Measurements from ENCODE around the gene ARPC1B.
"Not testable (repeated sequence)": the region's sequence is repeated elsewhere in the genome, so short reads cannot be mapped to it uniquely, and the experiment has no call there.

ARPC1B gene

GRCh38 chr7:99374111-99375064 lies at the start of gene ARPC1B:
Gene ARPC1B, plus strand, starts transcription at chr7:99374730. Its CDS starts 10,985 bp downstream, at chr7:99385715.
- DNase-seq (ENCODE audit: low read depth), result no peak

GRCh38 chr7:99325001-99325493 lies 49.5 kb upstream of the ARPC1B start:
- DNase-seq (ENCODE audit: low read depth), result no peak

DNA sequence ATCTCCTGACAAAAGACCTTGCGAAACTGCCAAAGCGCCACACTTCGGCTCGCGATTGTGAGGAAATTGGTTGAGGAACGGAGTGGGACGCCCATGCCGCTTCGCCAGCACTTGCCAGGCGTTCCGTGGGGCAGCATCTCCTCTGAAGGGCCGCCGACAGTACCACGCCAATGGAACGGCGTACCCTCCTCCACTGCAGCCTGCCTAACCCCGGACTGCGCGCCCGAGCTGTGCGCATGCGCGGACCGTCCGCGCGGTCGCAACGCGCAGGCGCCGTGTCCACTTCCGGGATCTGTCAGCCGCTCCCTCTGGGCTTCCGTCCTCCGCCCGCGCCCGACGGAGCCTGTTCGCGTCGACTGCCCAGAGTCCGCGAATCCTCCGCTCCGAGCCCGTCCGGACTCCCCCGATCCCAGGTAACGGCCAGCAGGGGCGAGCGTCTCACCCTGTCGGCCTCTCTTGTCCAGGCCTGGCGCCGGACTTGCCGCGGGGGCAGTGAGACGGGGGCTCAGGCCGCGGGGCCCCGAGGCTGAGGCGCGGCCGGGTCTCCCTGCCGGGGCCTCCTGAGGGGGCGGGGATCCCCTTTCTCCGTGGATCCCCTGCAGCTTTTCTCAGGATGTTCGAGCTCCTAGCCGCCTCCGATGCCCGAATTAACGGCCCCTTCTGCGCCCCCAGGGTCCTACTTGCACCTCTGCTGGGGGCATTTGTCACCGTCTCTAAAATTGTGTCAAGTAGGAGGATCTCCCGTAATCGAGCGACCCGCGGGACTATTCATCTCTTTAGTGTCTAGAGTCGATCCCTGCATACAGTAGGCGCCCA lies 48.7 kb upstream of the ARPC1B start, which contains the start of gene ARPC1A:
Gene ARPC1A, plus strand, starts transcription at position 307 of the 816 bp plus-strand sequence. CDS start 7,456 bp downstream, outside the sequence.
- peak; percentile 63 for DNase-seq (ENCODE audit: low read depth)

GRCh38 chr7:99326408-99326782 lies 48.1 kb upstream of the ARPC1B start:
- no peak for DNase-seq (ENCODE audit: low read depth)

DNA sequence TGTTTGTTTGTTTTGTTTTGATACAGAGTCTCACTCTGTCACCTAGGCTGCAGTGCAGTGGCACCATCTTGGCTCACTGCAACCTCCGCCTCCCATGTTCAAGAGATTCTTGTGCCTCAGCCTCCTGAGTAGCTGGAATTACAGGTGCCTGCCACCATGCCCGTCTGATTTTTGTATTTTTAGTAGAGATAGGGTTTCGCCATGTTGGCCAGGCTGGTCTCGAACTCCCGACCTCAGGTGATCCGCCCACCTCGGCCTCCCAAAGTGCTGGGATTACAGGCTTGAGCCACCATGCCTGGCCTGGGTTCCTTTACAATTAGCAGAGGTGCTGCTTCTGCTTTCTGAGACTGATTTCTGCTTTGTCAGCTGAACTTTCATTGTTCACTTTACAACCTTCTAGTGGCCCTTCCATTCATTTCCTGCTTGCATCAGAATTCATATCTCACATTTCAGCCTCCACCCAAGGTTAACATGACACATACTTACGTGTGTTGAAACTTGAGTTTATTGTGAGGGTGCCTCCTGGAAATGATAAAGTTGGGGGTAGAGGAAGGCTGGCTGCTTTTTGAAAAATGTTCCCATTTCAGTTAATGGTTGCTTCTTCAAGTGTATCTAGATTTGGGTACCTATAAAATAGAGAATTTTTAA lies 44.1 kb upstream of the ARPC1B start:
- DNase-seq (ENCODE audit: low read depth), result peak; percentile 70

- DNase-seq (ENCODE audit: low read depth), result no peak
Observed at GRCh38 chr7:99331002-99331401, 43.5 kb upstream of the ARPC1B start.

GRCh38 chr7:99339595-99339994 lies 34.9 kb upstream of the ARPC1B start:
- DNase-seq (ENCODE audit: low read depth), result no peak

- no peak for DNase-seq (ENCODE audit: low read depth)
Observed at GRCh38 chr7:99340659-99341058, 33.9 kb upstream of the ARPC1B start.

DNA sequence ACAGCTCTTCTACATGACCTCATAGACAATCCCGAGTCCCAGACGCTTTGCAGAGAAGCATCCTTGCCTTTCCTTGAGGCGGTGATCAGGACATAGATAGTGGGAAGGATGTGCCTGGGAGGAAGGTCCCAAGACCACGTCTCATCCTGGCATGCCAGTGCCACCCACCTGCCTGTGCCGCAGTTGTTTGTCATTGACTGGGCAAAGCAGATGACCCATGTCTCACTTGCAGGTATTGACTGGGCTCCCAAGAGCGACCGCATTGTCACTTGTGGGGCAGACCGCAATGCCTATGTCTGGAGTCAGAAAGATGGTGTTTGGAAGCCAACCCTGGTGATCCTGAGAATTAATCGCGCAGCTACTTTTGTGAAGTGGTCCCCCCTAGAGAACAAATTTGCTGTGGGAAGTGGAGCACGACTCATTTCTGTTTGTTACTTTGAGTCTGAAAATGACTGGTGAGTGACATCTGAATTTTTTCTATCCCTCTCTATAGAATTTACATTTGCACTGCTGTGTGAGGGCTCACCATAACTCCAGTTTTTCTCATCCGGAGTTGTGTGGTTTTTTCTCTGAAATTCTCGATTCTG lies 30.4 kb upstream of the ARPC1B start:
- DNase-seq (ENCODE audit: low read depth), result no peak

GRCh38 chr7:99350641-99351040 lies 23.9 kb upstream of the ARPC1B start:
- DNase-seq (ENCODE audit: low read depth), result not testable (repeated sequence)

- DNase-seq (ENCODE audit: low read depth), result no peak
Observed at GRCh38 chr7:99352247-99352646, 22.3 kb upstream of the ARPC1B start.

DNA sequence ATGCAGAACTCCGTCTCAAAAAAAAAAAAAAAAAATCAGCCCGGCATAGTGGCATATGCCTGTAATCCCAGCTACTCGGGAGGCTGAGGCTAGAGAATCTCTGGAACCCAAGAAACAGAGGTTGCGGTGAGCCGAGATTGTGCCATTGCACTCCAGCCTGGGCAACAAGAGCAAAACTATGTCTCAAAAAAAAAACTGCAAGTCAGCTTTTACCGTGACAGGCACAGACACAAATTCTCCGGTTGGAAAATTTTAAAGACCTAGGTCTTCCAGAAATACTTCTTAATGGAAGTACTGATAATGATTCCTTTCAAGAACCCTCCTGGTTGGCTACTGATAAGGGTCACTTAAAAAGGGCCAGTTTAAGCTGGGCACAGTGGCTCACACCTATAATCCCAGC lies 19.4 kb upstream of the ARPC1B start:
- no peak for DNase-seq (ENCODE audit: low read depth)

DNA sequence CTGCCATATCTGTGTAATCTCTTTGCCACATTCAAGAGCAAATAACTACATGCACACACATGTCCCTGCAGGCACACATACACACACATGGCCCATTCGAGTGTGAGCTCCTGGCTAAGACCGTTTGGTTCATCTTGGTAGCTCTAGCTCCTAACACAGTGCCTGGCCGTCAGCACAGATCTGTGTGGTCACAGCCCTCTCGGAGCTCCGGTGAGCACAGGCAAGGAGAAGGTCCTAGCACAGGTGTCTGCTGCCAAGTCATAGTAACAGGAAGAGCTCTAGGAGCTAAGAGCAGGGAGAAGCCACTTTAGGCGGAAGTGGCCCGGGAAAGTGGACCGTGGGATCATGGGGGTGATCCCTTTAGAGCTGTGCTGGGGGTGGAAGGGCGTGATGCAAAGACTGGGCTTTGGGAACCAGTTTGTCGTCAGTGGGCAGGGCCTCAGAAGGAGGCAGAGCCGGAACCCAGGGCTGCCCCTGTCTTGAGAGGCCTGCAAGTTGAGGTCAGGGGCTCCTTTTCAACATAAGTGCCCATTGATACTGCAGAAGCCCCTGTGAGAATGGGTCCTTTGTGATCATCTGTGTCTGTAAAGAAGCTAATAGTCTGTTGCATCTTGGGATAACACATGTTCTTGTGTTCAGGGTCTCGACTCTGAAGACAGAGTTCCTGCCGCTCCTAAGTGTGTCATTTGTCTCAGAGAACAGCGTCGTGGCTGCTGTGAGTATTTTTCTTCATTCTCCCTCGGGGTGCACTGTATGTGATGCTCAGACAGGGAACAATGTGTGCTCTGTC lies 16.6 kb upstream of the ARPC1B start:
- no peak for DNase-seq (ENCODE audit: low read depth)

GRCh38 chr7:99358521-99358920 lies 16.0 kb upstream of the ARPC1B start:
- not testable (repeated sequence) for DNase-seq (ENCODE audit: low read depth)

- no peak for DNase-seq (ENCODE audit: low read depth)
Observed at GRCh38 chr7:99359465-99360154, 14.9 kb upstream of the ARPC1B start.

DNA sequence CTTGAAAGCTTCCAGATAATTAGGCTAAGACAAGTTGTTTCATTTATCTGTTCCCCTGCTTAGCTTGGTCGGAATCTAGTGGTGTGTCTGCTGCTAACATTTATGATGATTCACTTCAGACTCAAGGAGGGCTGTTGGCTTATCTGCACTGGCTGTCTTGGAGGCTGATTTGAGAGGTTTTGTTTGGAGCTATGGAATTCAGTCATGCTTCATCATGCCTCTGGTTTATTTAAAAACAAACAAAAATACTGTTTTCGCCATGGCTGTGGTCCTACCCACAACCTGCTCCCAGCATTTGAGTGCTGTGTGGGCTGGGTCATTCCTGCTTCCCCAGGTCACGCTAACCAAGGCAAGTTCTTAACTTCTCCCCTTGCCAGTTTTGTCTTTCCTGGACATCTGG lies 11.7 kb upstream of the ARPC1B start:
- DNase-seq (ENCODE audit: low read depth), result peak; percentile 74

DNA sequence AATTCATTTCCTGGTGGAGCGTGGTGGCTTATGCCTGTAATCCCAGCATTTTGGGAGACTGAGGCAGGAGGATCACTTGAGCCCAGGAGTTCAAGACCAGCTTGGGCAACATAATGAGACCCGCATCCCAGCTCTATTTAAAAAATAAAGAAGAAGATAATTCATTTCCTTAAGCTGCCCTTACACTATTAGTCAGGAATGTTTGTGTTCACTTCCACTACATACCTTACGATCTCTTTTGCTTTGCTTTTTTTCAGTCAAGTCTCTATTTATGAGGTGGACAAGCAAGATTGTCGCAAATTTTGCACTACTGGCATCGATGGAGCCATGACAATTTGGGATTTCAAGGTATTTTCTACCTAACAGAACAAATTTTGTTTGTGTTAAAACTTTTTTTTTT lies 11.2 kb upstream of the ARPC1B start:
- no peak for DNase-seq (ENCODE audit: low read depth)

DNA sequence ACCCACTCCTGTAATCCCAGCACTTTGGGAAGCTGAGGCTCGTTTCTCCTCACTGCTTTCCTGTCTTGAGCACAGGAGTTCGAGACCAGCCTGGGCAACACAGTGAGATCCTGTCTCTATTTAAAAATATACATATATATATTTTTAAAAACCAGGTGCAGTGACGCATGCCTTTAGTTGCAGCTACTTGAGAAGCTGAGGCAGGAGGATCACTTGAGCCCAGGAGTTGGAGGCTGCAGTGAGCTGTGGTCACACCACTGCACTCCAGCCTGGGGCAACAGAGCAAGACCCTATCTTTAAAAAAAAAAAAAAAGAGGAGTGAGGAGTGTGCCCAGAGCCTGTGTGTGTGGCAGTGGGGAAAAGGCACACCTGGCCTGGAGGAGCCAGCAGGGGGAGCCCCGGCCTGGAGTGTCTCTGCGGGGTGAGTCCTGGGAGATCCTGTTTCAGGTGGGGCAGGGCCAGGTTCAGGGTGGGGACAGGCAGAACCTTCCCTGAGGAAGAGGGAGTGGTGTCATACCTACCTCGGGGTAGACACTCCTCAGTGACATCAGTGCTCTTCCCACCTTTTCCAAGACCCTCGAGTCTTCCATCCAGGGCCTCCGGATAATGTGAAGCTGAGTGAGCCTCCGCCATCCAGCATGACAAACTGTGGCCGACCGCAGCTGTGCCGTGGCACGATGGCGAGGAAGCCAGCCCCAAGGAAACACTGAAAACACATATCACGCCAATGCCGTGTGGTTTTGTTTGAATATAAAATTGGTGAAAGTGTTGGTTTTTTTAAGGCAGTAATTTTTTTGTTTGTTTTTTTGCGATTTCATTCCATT lies 9.0 kb upstream of the ARPC1B start:
- no peak for DNase-seq (ENCODE audit: low read depth)

DNA sequence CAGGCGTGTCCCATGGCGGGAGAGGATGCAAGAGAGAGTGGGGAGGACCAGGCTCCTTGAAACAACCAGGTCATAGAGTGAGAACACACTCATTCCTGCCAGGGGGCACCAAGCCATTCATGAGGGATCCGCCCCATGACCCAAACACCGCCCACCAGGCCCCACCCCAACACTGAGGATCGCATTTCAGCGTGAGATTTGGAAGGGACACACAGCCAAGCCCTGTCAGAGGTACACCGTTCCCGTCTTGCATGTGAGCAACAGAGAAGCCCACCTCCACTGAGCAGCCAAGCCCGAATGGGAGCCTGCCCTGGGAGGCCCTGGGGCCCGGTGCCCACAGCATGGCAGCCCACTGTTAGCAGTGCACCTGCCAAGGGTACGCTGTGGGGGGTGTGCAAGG lies 7.9 kb upstream of the ARPC1B start:
- DNase-seq (ENCODE audit: low read depth), result no peak

All from non-pigmented ciliary epithelial cell (primary cell).